GM21367 (cell line): ENCODE data around the gene SNAP91.
"Not testable (repeated sequence)": the region's sequence is repeated elsewhere in the genome, so short reads cannot be mapped to it uniquely, and the experiment has no call there.

ENCODE experiments used
- ATAC-seq: cut with Tn5 transposase; IDR thresholded peaks from one replicate; pipeline ENCODE4 v1.9.1; 2021; ENCODE audit not compliant: unreplicated experiment

Gene SNAP91

GRCh38 chr6:83633609-83634008 is 75.3 kb downstream of the SNAP91 start:
- ATAC-seq, result no peak

GRCh38 chr6:83633149-83633548 is 75.8 kb downstream of the SNAP91 start:
- ATAC-seq, result no peak

GRCh38 chr6:83629908-83630307 is 79.0 kb downstream of the SNAP91 start:
- ATAC-seq, result not testable (repeated sequence)

- no peak for ATAC-seq
Measured at GRCh38 chr6:83615025-83615999, 93.6 kb downstream of the SNAP91 start.

GRCh38 chr6:83613378-83613777 is 95.5 kb downstream of the SNAP91 start:
- ATAC-seq, result no peak

- ATAC-seq, result no peak
Measured at GRCh38 chr6:83609248-83609647, 99.7 kb downstream of the SNAP91 start.

- no peak for ATAC-seq
Measured at GRCh38 chr6:83605517-83605916, 103.4 kb downstream of the SNAP91 start.

- no peak for ATAC-seq
Measured at GRCh38 chr6:83603551-83603950, 105.3 kb downstream of the SNAP91 start.

- no peak for ATAC-seq
Measured at GRCh38 chr6:83601119-83601518, 107.8 kb downstream of the SNAP91 start.

GRCh38 chr6:83600459-83600858 is 108.4 kb downstream of the SNAP91 start:
- no peak for ATAC-seq

- no peak for ATAC-seq
Measured at GRCh38 chr6:83597511-83597910, 111.4 kb downstream of the SNAP91 start.

GRCh38 chr6:83597051-83597450 is 111.8 kb downstream of the SNAP91 start:
- ATAC-seq, result no peak

GRCh38 chr6:83594941-83595340 is 114.0 kb downstream of the SNAP91 start:
- no peak for ATAC-seq

- ATAC-seq, result no peak
Measured at GRCh38 chr6:83593395-83593785, 115.5 kb downstream of the SNAP91 start.

GRCh38 chr6:83592770-83593394 is 116.0 kb downstream of the SNAP91 start:
- peak; percentile 98 for ATAC-seq

GRCh38 chr6:83590416-83590815 is 118.5 kb downstream of the SNAP91 start:
- no peak for ATAC-seq

GRCh38 chr6:83589076-83589475 is 119.8 kb downstream of the SNAP91 start:
- ATAC-seq, result no peak

GRCh38 chr6:83578057-83578456 is 130.8 kb downstream of the SNAP91 start:
- no peak for ATAC-seq

GRCh38 chr6:83574783-83575182 is 134.1 kb downstream of the SNAP91 start:
- ATAC-seq, result no peak

- not testable (repeated sequence) for ATAC-seq
Measured at GRCh38 chr6:83571663-83572185, 137.2 kb downstream of the SNAP91 start.

- ATAC-seq, result no peak
Measured at GRCh38 chr6:83558975-83559374, 149.9 kb downstream of the SNAP91 start.

- no peak for ATAC-seq
Measured at GRCh38 chr6:83556871-83557270, 152.0 kb downstream of the SNAP91 start.
